ENCODE results near the gene ROBO2.

Gene ROBO2

DNA sequence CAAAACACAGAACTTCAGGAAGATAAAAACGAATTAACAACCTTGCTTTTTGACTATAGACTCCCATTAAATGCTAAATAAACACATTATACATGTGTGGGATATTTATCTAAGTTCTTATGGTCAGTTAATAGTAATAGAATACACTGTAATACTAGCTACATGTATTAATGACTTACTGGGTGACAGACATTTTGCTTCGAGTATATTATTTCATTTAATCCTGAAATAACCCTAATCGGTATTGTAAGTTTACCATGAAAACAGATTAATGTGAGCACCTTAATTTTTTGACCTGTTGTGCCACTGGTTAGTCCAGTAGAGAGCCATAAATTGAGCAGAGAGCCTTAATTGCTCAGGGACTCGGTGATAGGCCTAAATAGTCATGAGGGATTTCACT, 151.1 kb downstream of the ROBO2 start:
- no peak for DNase-seq

DNA sequence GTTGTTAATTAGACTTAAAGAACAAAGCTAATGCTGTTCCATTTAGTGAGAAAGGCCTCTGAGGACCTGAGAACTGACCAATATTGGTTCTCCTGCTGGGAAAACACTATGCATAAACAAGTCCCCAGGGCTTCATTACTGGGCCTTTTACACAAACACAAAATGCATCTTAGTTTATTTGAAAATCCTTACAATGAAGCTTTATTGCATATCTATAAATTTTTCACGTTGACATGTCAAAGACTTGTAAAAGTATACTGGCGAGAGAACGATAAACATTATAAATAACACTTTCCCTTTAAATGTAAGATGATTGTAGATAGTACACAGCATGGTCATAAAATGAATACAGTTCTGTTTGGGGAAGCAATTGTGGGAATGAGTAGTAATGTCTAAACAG, 151.7 kb downstream of the ROBO2 start:
- no peak for DNase-seq

- no peak for DNase-seq
Measured at GRCh38 chr3:77195766-77196545, 156.1 kb downstream of the ROBO2 start.

- no peak for DNase-seq
Measured at GRCh38 chr3:77197408-77197807, 157.5 kb downstream of the ROBO2 start.

DNA sequence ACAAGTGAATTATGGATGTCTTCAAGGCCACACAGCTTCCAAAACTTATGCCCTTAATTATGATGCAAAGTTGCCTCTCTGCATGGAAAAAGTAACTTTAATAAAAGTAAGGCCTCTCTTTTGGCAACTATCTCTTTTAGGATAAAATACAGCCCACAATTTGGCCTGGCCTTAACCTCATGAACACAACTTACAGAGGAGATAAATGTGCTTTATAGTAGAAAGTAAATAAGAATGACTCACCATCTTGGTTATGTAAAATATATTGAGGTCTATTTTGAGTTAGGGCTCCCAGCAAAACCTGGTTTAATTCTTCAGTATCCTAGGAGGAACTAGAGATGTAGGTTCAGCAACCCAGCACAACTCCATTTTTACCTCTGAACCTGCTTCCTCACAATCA, 164.0 kb downstream of the ROBO2 start:
- no peak for DNase-seq

GRCh38 chr3:77204788-77205187, 164.9 kb downstream of the ROBO2 start:
- no peak for DNase-seq

- DNase-seq, result no peak
Measured at GRCh38 chr3:77207753-77208152, 167.9 kb downstream of the ROBO2 start.

GRCh38 chr3:77222701-77223100, 182.8 kb downstream of the ROBO2 start:
- DNase-seq, result no peak

DNA sequence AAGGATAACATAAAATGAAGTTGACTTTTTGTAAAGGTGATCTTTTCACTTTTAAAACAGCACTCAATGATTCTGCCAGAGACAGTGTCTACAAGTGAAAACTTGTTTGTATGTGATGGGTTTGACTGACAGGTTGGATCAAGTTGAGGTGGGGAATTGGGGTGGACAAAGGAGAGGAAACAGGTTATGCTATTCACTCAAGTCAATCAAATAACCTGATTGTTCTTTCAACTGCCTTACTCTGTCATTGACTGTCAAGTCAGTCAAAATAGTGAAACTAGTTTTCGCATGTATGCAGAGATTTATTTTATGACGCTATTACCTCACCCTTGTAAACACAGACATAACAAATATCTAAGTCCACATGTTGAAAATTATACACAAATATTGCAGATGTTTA, 187.7 kb downstream of the ROBO2 start:
- no peak for DNase-seq

DNA sequence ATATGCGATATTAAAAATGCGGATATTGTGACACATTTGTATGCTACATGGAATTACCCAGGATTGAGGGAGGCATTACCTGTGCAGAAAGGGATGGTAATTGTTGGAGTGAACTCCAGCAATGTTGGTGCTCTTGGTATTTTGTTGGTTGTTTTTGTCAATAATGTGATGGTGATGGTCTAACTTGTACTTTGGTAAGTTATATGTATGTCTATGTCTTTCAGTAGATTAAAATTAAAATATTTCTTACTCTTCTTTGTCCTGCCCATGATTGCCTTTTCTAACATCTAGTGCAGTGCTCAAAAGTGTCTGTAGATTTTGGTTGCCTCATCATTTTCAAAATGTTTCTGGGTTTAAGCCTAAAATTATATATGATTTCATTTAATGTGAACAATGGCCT, 192.7 kb downstream of the ROBO2 start:
- DNase-seq, result no peak

GRCh38 chr3:77234004-77234403, 194.1 kb downstream of the ROBO2 start:
- no peak for DNase-seq

GRCh38 chr3:77236118-77236517, 196.2 kb downstream of the ROBO2 start:
- DNase-seq, result no peak

DNA sequence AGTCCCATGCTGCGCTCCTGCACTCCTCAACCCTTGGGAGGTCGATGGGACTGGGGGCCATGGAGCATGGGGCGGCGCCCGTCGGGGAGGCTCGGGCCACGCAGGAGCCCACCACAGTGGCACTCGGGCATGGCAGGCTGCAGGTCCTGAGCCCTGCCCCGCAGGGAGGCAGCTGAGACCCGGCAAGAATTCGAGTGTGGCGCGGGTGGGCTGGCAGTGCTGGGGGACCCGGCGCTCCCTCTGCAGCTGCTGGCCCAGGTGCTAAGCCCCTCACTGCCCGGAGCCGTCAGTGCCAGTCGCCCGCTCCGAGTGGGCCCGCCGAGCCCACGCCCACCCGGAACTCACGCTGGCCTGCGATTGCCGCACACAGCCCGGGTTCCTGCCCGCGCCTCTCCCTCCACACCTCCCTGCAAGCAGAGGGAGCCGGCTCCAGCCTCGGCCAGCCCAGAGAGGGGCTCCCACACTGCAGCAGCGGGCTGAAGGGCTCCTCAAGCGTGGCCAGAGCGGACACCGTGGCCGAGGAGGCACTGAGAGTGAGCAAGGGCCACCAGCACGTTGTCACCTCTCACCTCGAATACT, 200.3 kb downstream of the ROBO2 start:
- DNase-seq, result no peak

DNA sequence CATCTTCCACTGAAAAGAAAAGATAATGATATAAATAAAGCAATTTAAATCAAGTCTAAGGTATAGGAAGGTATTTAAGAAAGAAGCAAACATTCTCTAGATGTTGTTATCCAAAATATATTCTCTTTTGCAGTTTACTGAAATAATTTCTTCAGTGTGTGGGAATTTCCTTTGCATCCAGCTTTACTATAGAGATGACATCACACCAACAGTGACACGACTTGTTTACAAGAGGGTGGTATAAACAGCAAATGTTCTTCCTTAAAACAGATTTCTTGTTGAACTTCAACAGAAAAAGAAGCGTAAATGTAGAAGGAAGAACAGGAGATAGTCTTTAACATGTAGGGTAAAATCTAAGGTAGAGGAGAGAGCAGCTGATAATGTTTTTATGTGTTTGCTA, 202.5 kb downstream of the ROBO2 start:
- no peak for DNase-seq

DNA sequence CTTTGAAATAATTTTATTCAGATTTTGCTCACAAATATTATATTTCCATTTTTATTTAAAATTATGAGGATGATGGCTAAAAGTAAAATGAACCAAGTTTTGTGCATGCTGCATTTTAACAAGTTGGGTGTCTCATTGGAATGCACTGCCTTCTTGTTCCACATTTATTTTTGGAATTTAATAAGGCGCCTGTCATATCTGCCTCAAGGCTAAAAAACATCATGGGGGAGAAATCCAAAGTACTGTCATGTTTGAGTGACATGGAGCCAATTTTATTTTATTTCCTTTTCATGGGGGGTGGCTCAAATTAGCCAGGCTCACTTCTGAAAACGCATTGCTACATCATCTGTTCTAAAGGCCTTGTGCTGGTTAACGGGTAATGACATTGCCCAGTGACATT, 205.1 kb downstream of the ROBO2 start:
- no peak for DNase-seq

DNA sequence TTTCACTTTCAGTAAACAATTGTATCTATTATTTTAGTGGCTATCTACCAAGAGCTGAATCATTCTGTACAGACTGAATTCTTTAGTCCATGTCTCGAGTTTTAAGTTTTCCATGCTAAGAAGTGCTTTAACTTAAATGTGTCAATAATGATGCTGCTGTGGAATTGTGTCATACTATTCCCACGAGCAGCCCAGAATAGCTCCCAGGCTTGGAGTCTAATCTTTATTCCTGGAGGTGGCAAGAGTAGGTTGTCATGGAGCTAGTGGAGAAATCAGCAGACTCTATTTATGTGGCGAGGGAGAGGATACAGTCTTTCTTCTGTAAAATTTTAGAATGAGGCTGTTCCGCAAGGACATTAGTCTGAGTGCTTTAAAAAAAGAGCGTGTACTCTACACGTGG, 207.2 kb downstream of the ROBO2 start:
- no peak for DNase-seq

DNA sequence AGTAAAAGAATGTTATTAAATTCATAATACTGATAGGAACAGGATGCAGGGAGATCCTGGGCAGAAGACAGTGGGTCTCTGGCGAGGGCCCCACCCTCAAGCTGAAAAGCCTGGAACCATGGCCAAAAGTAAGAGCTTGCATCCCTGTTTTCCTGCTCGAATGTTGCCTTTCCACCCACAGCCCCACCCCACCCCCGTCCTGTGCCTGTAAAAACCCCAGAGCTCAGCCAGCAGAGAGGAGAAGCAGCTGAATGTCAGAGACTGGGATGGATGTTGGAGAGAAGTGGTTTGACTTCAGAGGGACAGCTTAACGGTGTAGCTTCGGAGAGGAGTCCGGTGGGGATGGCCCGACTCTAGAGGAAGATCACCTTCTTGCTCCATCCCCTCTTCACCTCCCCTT, 207.9 kb downstream of the ROBO2 start:
- no peak for DNase-seq

GRCh38 chr3:77248420-77248819, 208.5 kb downstream of the ROBO2 start:
- DNase-seq, result no peak

- no peak for DNase-seq
Measured at GRCh38 chr3:77251136-77251535, 211.2 kb downstream of the ROBO2 start.

- no peak for DNase-seq
Measured at GRCh38 chr3:77254967-77255831, 215.3 kb downstream of the ROBO2 start.

- DNase-seq, result no peak
Measured at GRCh38 chr3:77256584-77257503, 216.9 kb downstream of the ROBO2 start.

DNA sequence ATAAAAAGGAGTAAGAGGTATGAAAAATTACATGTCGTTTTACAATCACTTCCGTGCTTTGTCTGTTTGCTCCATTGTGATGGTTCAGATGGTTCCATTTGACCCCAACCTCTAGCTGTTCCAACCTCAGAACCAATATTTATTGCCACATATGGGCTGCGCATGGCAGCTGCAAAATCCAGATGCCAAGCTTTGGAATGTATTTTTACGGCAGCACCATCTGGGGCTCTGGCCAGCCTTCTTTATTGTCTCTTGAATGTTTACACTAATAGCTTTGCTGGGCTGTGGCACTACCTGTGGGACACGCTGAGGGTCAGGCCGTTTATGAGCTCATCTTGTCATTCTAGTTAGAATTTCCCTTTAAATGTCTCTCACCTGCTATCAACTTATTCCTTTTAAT, 219.8 kb downstream of the ROBO2 start:
- DNase-seq, result no peak

GRCh38 chr3:77262361-77262760, 222.5 kb downstream of the ROBO2 start:
- DNase-seq, result no peak
